HepG2 (cell line): ENCODE results near the gene TTC28. TPM values are rescaled to one million over a fixed set of nuclear protein-coding genes. Genes with fewer than 3 reads are reported as not detected.
"Not testable (repeated sequence)": the region's sequence is repeated elsewhere in the genome, so short reads cannot be mapped to it uniquely, and the experiment has no call there.

Experiments used
- ATAC-seq: fragments of 200-7000 bp; cut with Tn5 transposase; 3 replicates; pipeline ENCODE4 v1.9.1; 2020; ENCODE audit warnings: mild to moderate bottlenecking, moderate library complexity
- BruUV-seq: library from RNA; stranded (reverse); fragments of 400-500 nt; replicated peaks from 2 replicates; lab custom pipeline; 2021; lab: Mats Ljungman, UMichigan
- CTCF ChIA-PET: fragments of 300-600 bp; formaldehyde crosslinking; extraction: SDS; loops from one replicate; lab custom pipeline; 2021; ENCODE audit warnings: low total read pairs, inconsistent platforms, low intra/inter-chr PET ratio; lab: Yijun Ruan, JAX
- POLR2A ChIA-PET: fragments of 350-600 bp; sonication (Branson Sonifier 250); formaldehyde crosslinking; loops from one replicate; lab custom pipeline; 2020; ENCODE audit warnings: antibody characterized with exemption, inconsistent platforms; lab: Yijun Ruan, JAX
- DNase-seq: peaks from one replicate; pipeline ENCODE4 v3.0.0-alpha.2; 2015; ENCODE audit warnings: low spot score
- FAIRE-seq: peaks from 3 replicates; lab custom pipeline; 2011; peaks lifted over from hg19 to GRCh38; lab: Jason Lieb, UNC
- H2AFZ ChIP-seq: one replicate; pipeline ENCODE4 v1.6.1; 2011; ENCODE audit warnings: low read length, inconsistent platforms
- H3K27ac ChIP-seq: fragments of 300-600 bp; 3 replicates; pipeline ENCODE4 v1.8.0; 2011; ENCODE audit warnings: mixed run types, mild to moderate bottlenecking, mixed read lengths, low read length, inconsistent platforms; ENCODE audit not compliant: insufficient read depth; ENCODE audit errors: extremely low read length
- H3K27me3 ChIP-seq, 2 experiments: fragments of 200-600 bp in 1 of 2; 2 replicates in 1 of 2; 3 replicates in 1 of 2; pipeline versions ENCODE4 v1.6.0 to v1.8.0; 2011; ENCODE audit warnings: low read length in 2 of 2, mild to moderate bottlenecking in 2 of 2, moderate library complexity in 2 of 2, inconsistent platforms in 1 of 2; ENCODE audit not compliant: insufficient read depth in 2 of 2, control insufficient read depth in 1 of 2
- H3K36me3 ChIP-seq, 2 experiments: fragments of 200-600 bp in 1 of 2; replicated peaks in 1 of 2; 2 replicates in 1 of 2; 3 replicates in 1 of 2; pipeline versions ENCODE4 v1.5.1 to v1.8.0; 2011; ENCODE audit warnings: low read length in 2 of 2, inconsistent platforms in 1 of 2; ENCODE audit not compliant: insufficient read depth in 2 of 2, control insufficient read depth in 1 of 2
- H3K4me1 ChIP-seq: 2 replicates; pipeline ENCODE4 v1.5.1; 2012; ENCODE audit warnings: low read length, inconsistent platforms; ENCODE audit not compliant: insufficient read depth
- H3K4me2 ChIP-seq: 2 replicates; pipeline ENCODE4 v1.6.0; 2011; ENCODE audit warnings: low read depth, low read length, inconsistent platforms
- H3K4me3 ChIP-seq, 3 experiments: fragments of 200-600 bp in 1 of 3; sonication (generic), shearing (Covaris generic) in 1 of 3; replicated peaks in 1 of 3; 2 replicates each; pipeline ENCODE4 v1.5.1; 2011 to 2016; ENCODE audit warnings: low read length in 3 of 3, inconsistent platforms in 2 of 3, low read depth in 2 of 3, mild to moderate bottlenecking in 2 of 3, control low read depth in 1 of 3, mixed read lengths in 1 of 3; ENCODE audit not compliant: insufficient read depth in 1 of 3
- H3K79me2 ChIP-seq: one replicate; pipeline ENCODE4 v1.6.1; 2011; ENCODE audit warnings: low read length, inconsistent platforms; ENCODE audit not compliant: insufficient read depth
- H3K9ac ChIP-seq: 2 replicates; pipeline ENCODE4 v1.6.0; 2011; ENCODE audit warnings: mild to moderate bottlenecking, low read depth, low read length, inconsistent platforms; ENCODE audit not compliant: insufficient read depth
- H3K9me3 ChIP-seq: 2 replicates; pipeline ENCODE4 v1.5.1; 2012; ENCODE audit warnings: mild to moderate bottlenecking, low read length
- H4K20me1 ChIP-seq: 2 replicates; pipeline ENCODE4 v1.6.0; 2011; ENCODE audit warnings: inconsistent platforms, mild to moderate bottlenecking, low read length, moderate library complexity; ENCODE audit not compliant: insufficient read depth
- CEBPB ChIP-seq: IDR thresholded peaks from 2 replicates; pipeline ENCODE4 v1.6.1; 2011; ENCODE audit warnings: low read depth, low read length, improper control_type of control experiment, borderline replicate concordance
- DPF2 ChIP-seq: sonication (generic); formaldehyde crosslinking; IDR thresholded peaks from 2 replicates; pipeline ENCODE4 v1.4.0; 2020; ENCODE audit warnings: mild to moderate bottlenecking, low read depth, missing genetic modification reagents, borderline replicate concordance
- WGBS: methylation state at CpG from one replicate; pipeline ENCODE4 v1.1.6; 2017; ENCODE audit warnings: low lambda C conversion rate; 5-methylcytosine and 5-hydroxymethylcytosine counted together
- in situ Hi-C: cut with HindIII; loops from 2 replicates; pipeline ENCODE4 v1.10.0; 2017; ENCODE audit warnings: low pct_unique_long_range_greater_than_20kb; ENCODE audit not compliant: extremely low pct_ligation_motif_present
- intact Hi-C: fragments of 100-400 bp; cut with micrococcal nuclease; formaldehyde crosslinking; loops from one replicate; pipeline ENCODE4 v1.10.0; 2022; ENCODE audit not compliant: unreplicated experiment
- polyA plus RNA-seq, 8 experiments: library from polyadenylated mRNA; depleted of rRNA in 3 of 8; stranded (reverse) in 7 of 8; unstranded in 1 of 8; fragments of >200 nt; fragmentation: Illumina TruSeq in 4 of 8; extraction: Trizol in 4 of 8; gene quantifications; 2 replicates each; pipeline versions ENCODE4 v1.2.1 to v1.2.3, GENCODE V29; 2011 to 2016; ENCODE audit warnings: low read depth in 4 of 8, missing spikeins in 1 of 8, mixed read lengths in 1 of 8; ENCODE audit not compliant: insufficient read depth in 1 of 8
- total RNA-seq, 5 experiments: library from RNA; depleted of rRNA; stranded (reverse); fragments of >200 nt; fragmentation: Illumina TruSeq; extraction: Trizol; gene quantifications; 2 replicates each; pipeline ENCODE4 v1.2.3, GENCODE V29; 2016; ENCODE audit warnings: low read depth in 1 of 5

Gene TTC28
- total and polyA plus RNA-seq, 2 of the 13 experiments (the other 11 are each of a cell fraction or from before 2014, with no cell fraction given), result 4.2 to 13.1 TPM

GRCh38 chr22:28568974-28569373 is 110.7 kb downstream of the TTC28 start:
- H3K27ac ChIP-seq, DNase-seq, FAIRE-seq, H3K4me3 ChIP-seq, H4K20me1 ChIP-seq, in situ Hi-C loops, H3K27me3 ChIP-seq, H3K9ac ChIP-seq, H3K9me3 ChIP-seq, ATAC-seq, H3K36me3 ChIP-seq, H3K79me2 ChIP-seq, POLR2A ChIA-PET, CTCF ChIA-PET, H3K4me2 ChIP-seq, BruUV-seq, H2AFZ ChIP-seq, intact Hi-C loops: not testable (repeated sequence)
- H3K4me1 ChIP-seq, result peaks cover 27% of the 10 kb centered on the region
- WGBS, result 96% methylated on average over 3 of the region's 3 CpGs

- TF ChIP-seq DPF2, result no peak
- TF ChIP-seq CEBPB, result peak; percentile 63; the same call in 1 of the 2 replicates
- in situ Hi-C loops (no loop called here), intact Hi-C loops (no loop called here)
- no peak overlapping the region for H3K9ac ChIP-seq
- BruUV-seq, result no TSS peak
- no peaks in the 10 kb centered on the region for H3K27me3 ChIP-seq
- no peaks in the 10 kb centered on the region for H4K20me1 ChIP-seq
- H3K4me2 ChIP-seq, result no peak overlapping the region
- POLR2A ChIA-PET, result no interaction called here
- DNase-seq (no peak), ATAC-seq (no peak), FAIRE-seq (no peak)
- no peak overlapping the region for H3K27ac ChIP-seq
- no peaks in the 10 kb centered on the region for H3K9me3 ChIP-seq
- CTCF ChIA-PET, result no interaction called here
- peaks cover 27% of the 10 kb centered on the region for H3K4me1 ChIP-seq
- H3K79me2 ChIP-seq, result peaks cover 2% of the 10 kb centered on the region
- no peak overlapping the region for H3K4me3 ChIP-seq
- no peaks in the 10 kb centered on the region for H3K36me3 ChIP-seq
- H2AFZ ChIP-seq, result no peak overlapping the region
Measured at GRCh38 chr22:28568099-28568498, 111.5 kb downstream of the TTC28 start.
